Osteoblast (primary cell): ENCODE measurements around the gene C12orf57. TPM values are rescaled to one million over a fixed set of nuclear protein-coding genes. Genes with fewer than 3 reads are reported as not detected.
A peak's percentile ranks its signal among the peaks of the same experiment; 100 is the strongest.

Experiments used
- DNase-seq: peaks from one replicate; pipeline ENCODE4 v3.0.0; 2011; ENCODE audit warnings: low spot score, mixed read lengths; ENCODE audit not compliant: insufficient read length; ENCODE audit errors: missing footprints
- H2AFZ ChIP-seq: 2 replicates; pipeline ENCODE4 v1.6.0; 2011; ENCODE audit warnings: mild to moderate bottlenecking, low read length
- H3K27ac ChIP-seq: 2 replicates; pipeline ENCODE4 v1.5.1; 2011; ENCODE audit warnings: mild to moderate bottlenecking, low read depth, low read length, moderate library complexity
- H3K27me3 ChIP-seq: 2 replicates; pipeline ENCODE4 v1.6.0; 2012; ENCODE audit warnings: mild to moderate bottlenecking, control low read depth, inconsistent platforms, low read length, moderate library complexity; ENCODE audit not compliant: insufficient read depth
- H3K36me3 ChIP-seq: 2 replicates; pipeline ENCODE4 v1.5.1; 2011; ENCODE audit warnings: mild to moderate bottlenecking, low read length, control low read depth, moderate library complexity; ENCODE audit not compliant: insufficient read depth
- H3K4me1 ChIP-seq: 2 replicates; pipeline ENCODE4 v1.5.1; 2011; ENCODE audit warnings: mild to moderate bottlenecking, low read length, control low read depth, moderate library complexity; ENCODE audit not compliant: insufficient read depth
- H3K4me2 ChIP-seq: 2 replicates; pipeline ENCODE4 v1.6.0; 2011; ENCODE audit warnings: mild to moderate bottlenecking, low read length; ENCODE audit not compliant: insufficient read depth
- H3K4me3 ChIP-seq: fragments of 200-600 bp; sonication (generic); 3 replicates; pipeline ENCODE4 v1.5.1; 2012; ENCODE audit warnings: mild to moderate bottlenecking, low read length, inconsistent platforms; ENCODE audit not compliant: insufficient read depth
- H3K79me2 ChIP-seq: 2 replicates; pipeline ENCODE4 v1.6.0; 2012; ENCODE audit warnings: mild to moderate bottlenecking, low read length, control low read depth, inconsistent platforms; ENCODE audit not compliant: insufficient read depth
- H3K9me3 ChIP-seq: 2 replicates; pipeline ENCODE4 v1.5.1; 2011; ENCODE audit warnings: low read depth, low read length, control low read depth
- H4K20me1 ChIP-seq: 2 replicates; pipeline ENCODE4 v1.6.0; 2012; ENCODE audit warnings: mild to moderate bottlenecking, low read length, control low read depth; ENCODE audit not compliant: insufficient read depth
- CTCF ChIP-seq: IDR thresholded peaks from 2 replicates; pipeline ENCODE4 v1.5.1; 2011; ENCODE audit warnings: mild to moderate bottlenecking, low read depth, low read length, moderate library complexity; ENCODE audit errors: extremely low read depth
- total RNA-seq: library from RNA; depleted of rRNA; stranded (reverse); fragments of >200 nt; gene quantifications from 2 replicates; pipeline ENCODE4 v1.2.3, GENCODE V29; 2012

Gene C12orf57
- total RNA-seq, 1 donor = 81.4 TPM

- H3K27me3 ChIP-seq = no peaks in the 10 kb centered on the region
- DNase-seq = peak; percentile 99
- peak overlapping the region; percentile 82 for H3K27ac ChIP-seq
- no peaks in the 10 kb centered on the region for H3K9me3 ChIP-seq
- peak overlapping the region; percentile 95 for H3K4me2 ChIP-seq
- H3K4me3 ChIP-seq = peak overlapping the region; percentile 88
- H3K36me3 ChIP-seq = peaks cover 42% of the 10 kb centered on the region
- H2AFZ ChIP-seq = peak overlapping the region; percentile 72
- H3K4me1 ChIP-seq = peaks cover 23% of the 10 kb centered on the region
- TF ChIP-seq CTCF = no peak
- H3K79me2 ChIP-seq = peaks cover 7% of the 10 kb centered on the region
- H4K20me1 ChIP-seq = no peaks in the 10 kb centered on the region
These were observed 467 bp upstream of the C12orf57 start for GRCh38 chr12:6943389-6943721.

GRCh38 chr12:6944381-6945186 is 762 bp downstream of the C12orf57 start:
- peak overlapping the region; percentile 82 for H3K27ac ChIP-seq
- H3K9me3 ChIP-seq = no peaks in the 10 kb centered on the region
- peaks cover 20% of the 10 kb centered on the region for H3K4me1 ChIP-seq
- H3K27me3 ChIP-seq = no peaks in the 10 kb centered on the region
- peaks cover 4% of the 10 kb centered on the region for H3K79me2 ChIP-seq
- H3K4me3 ChIP-seq = peak overlapping the region; percentile 88
- H3K4me2 ChIP-seq = peak overlapping the region; percentile 95
- no peaks in the 10 kb centered on the region for H4K20me1 ChIP-seq
- H2AFZ ChIP-seq = peak overlapping the region; percentile 60
- peaks cover 31% of the 10 kb centered on the region for H3K36me3 ChIP-seq
- DNase-seq = peak; percentile 98
- peak; percentile 80 for TF ChIP-seq CTCF

- H3K9me3 ChIP-seq = no peaks in the 10 kb centered on the region
- no peaks in the 10 kb centered on the region for H4K20me1 ChIP-seq
- H3K4me1 ChIP-seq = peaks cover 20% of the 10 kb centered on the region
- H3K79me2 ChIP-seq = peaks cover 2% of the 10 kb centered on the region
- TF ChIP-seq CTCF = no peak
- H3K27ac ChIP-seq = no peak overlapping the region
- no peak overlapping the region for H3K4me3 ChIP-seq
- H2AFZ ChIP-seq = no peak overlapping the region
- no peak overlapping the region for H3K4me2 ChIP-seq
- no peak for DNase-seq
- H3K27me3 ChIP-seq = no peaks in the 10 kb centered on the region
- H3K36me3 ChIP-seq = peaks cover 24% of the 10 kb centered on the region
These were observed 1.8 kb downstream of the C12orf57 start for GRCh38 chr12:6945613-6946012.

- no peak overlapping the region for H3K4me2 ChIP-seq
- no peak for TF ChIP-seq CTCF
- DNase-seq = no peak
- peaks cover 20% of the 10 kb centered on the region for H3K4me1 ChIP-seq
- no peak overlapping the region for H3K4me3 ChIP-seq
- no peaks in the 10 kb centered on the region for H4K20me1 ChIP-seq
- no peaks in the 10 kb centered on the region for H3K79me2 ChIP-seq
- no peaks in the 10 kb centered on the region for H3K9me3 ChIP-seq
- H2AFZ ChIP-seq = no peak overlapping the region
- no peaks in the 10 kb centered on the region for H3K27me3 ChIP-seq
- no peak overlapping the region for H3K27ac ChIP-seq
- H3K36me3 ChIP-seq = peaks cover 18% of the 10 kb centered on the region
These were observed 2.5 kb downstream of the C12orf57 start for GRCh38 chr12:6946033-6946919.
